WTC11 (cell line): Measurements from ENCODE around the gene EMX2. TPM values are rescaled to one million over a fixed set of nuclear protein-coding genes. Genes with fewer than 3 reads are reported as not detected.

Experiments
- ESRRA ChIP-seq: sonication (generic); formaldehyde crosslinking; IDR thresholded peaks from 2 replicates; pipeline ENCODE4 v1.8.1; 2022; ENCODE audit warnings: mild to moderate bottlenecking, missing genetic modification reagents, borderline replicate concordance
- FOXK1 ChIP-seq: sonication (generic); formaldehyde crosslinking; IDR thresholded peaks from 2 replicates; pipeline ENCODE4 v1.8.0; 2022; ENCODE audit warnings: mild to moderate bottlenecking, moderate library complexity, missing genetic modification reagents
- GABPB1 ChIP-seq: sonication (generic); formaldehyde crosslinking; IDR thresholded peaks from 2 replicates; pipeline ENCODE4 v1.8.1; 2023; ENCODE audit warnings: mild to moderate bottlenecking, missing genetic modification reagents
- GTF2I ChIP-seq: fragments of 250-450 bp; sonication (Bioruptor Pico); conservative IDR thresholded peaks from 2 replicates; pipeline ENCODE4 v1.4.0; 2021; ENCODE audit warnings: mild to moderate bottlenecking
- HMGA2 ChIP-seq: fragments of 250-450 bp; sonication (Bioruptor Pico); IDR thresholded peaks from 2 replicates; pipeline ENCODE4 v1.4.0; 2021; ENCODE audit warnings: mild to moderate bottlenecking, moderate library complexity
- MYBL2 ChIP-seq: sonication (generic); formaldehyde crosslinking; IDR thresholded peaks from 2 replicates; pipeline ENCODE4 v1.8.1; 2023; ENCODE audit warnings: mild to moderate bottlenecking, moderate library complexity, missing genetic modification reagents
- NFATC4 ChIP-seq: fragments of 250-450 bp; sonication (Bioruptor Pico); IDR thresholded peaks from 2 replicates; pipeline ENCODE4 v1.9.0; 2021; ENCODE audit warnings: mild to moderate bottlenecking
- NFYB ChIP-seq: sonication (generic); formaldehyde crosslinking; conservative IDR thresholded peaks from 2 replicates; pipeline ENCODE4 v1.8.0; 2022; ENCODE audit warnings: low read depth, missing genetic modification reagents
- PRRX2 ChIP-seq: fragments of 250-450 bp; sonication (Bioruptor Pico); IDR thresholded peaks from 2 replicates; pipeline ENCODE4 v1.8.0; 2021; ENCODE audit warnings: mild to moderate bottlenecking
- RORB ChIP-seq: fragments of 250-450 bp; sonication (Bioruptor Pico); IDR thresholded peaks from 2 replicates; pipeline ENCODE4 v1.9.0; 2021; ENCODE audit warnings: mild to moderate bottlenecking
- SMAD3 ChIP-seq: sonication (generic); formaldehyde crosslinking; IDR thresholded peaks from 2 replicates; pipeline ENCODE4 v1.8.0; 2022; ENCODE audit warnings: missing genetic modification reagents, mild to moderate bottlenecking, borderline replicate concordance
- SOX15 ChIP-seq: fragments of 250-450 bp; sonication (Bioruptor Pico); IDR thresholded peaks from 2 replicates; pipeline ENCODE4 v1.9.0; 2021; ENCODE audit warnings: mild to moderate bottlenecking
- TEAD1 ChIP-seq: sonication (generic); formaldehyde crosslinking; IDR thresholded peaks from 2 replicates; pipeline ENCODE4 v1.8.0; 2022; ENCODE audit warnings: mild to moderate bottlenecking, missing genetic modification reagents
- TEAD4 ChIP-seq: sonication (generic); formaldehyde crosslinking; IDR thresholded peaks from 2 replicates; pipeline ENCODE4 v1.8.0; 2022; ENCODE audit warnings: mild to moderate bottlenecking, missing genetic modification reagents
- ZBTB21 ChIP-seq: sonication (generic); formaldehyde crosslinking; IDR thresholded peaks from 2 replicates; pipeline ENCODE4 v1.8.1; 2023; ENCODE audit warnings: mild to moderate bottlenecking, missing genetic modification reagents, borderline replicate concordance
- ZNF219 ChIP-seq: sonication (generic); formaldehyde crosslinking; IDR thresholded peaks from 2 replicates; pipeline ENCODE4 v1.8.0; 2023; ENCODE audit warnings: missing genetic modification reagents, mild to moderate bottlenecking, borderline replicate concordance
- ZNF263 ChIP-seq: sonication (generic); formaldehyde crosslinking; IDR thresholded peaks from 2 replicates; pipeline ENCODE4 v1.8.1; 2022; ENCODE audit warnings: low read depth, mild to moderate bottlenecking, moderate library complexity, missing genetic modification reagents
- total RNA-seq: library from RNA; stranded (reverse); gene quantifications from 3 replicates; pipeline ENCODE4 v1.2.3, GENCODE V29; 2021
- TF ChIP-seq, protein P1 (sequence below): sonication (generic); formaldehyde crosslinking; IDR thresholded peaks from 2 replicates; pipeline ENCODE4 v1.8.1; 2022; ENCODE audit warnings: missing genetic modification reagents, borderline replicate concordance
- TF ChIP-seq, protein P2 (sequence below): sonication (generic); formaldehyde crosslinking; IDR thresholded peaks from 2 replicates; pipeline ENCODE4 v1.8.1; 2023; ENCODE audit warnings: mild to moderate bottlenecking, moderate library complexity, missing genetic modification reagents
- TF ChIP-seq, protein P3 (sequence below): sonication (generic); formaldehyde crosslinking; IDR thresholded peaks from 2 replicates; pipeline ENCODE4 v1.8.0; 2022; ENCODE audit warnings: missing genetic modification reagents
- TF ChIP-seq, protein P4 (sequence below): fragments of 250-450 bp; sonication (Bioruptor Pico); IDR thresholded peaks from 2 replicates; pipeline ENCODE4 v1.9.0; 2021; ENCODE audit warnings: mild to moderate bottlenecking, borderline replicate concordance
- TF ChIP-seq, protein P5 (sequence below): fragments of 250-450 bp; sonication (Bioruptor Pico); IDR thresholded peaks from 2 replicates; pipeline ENCODE4 v2.1.2; 2022; ENCODE audit warnings: mild to moderate bottlenecking, moderate library complexity
- TF ChIP-seq, protein P6 (sequence below): sonication (generic); formaldehyde crosslinking; IDR thresholded peaks from 2 replicates; pipeline ENCODE4 v1.8.0; 2022; ENCODE audit warnings: mild to moderate bottlenecking, missing genetic modification reagents
- TF ChIP-seq, protein P7 (sequence below): fragments of 250-450 bp; sonication (Bioruptor Pico); IDR thresholded peaks from 2 replicates; pipeline ENCODE4 v1.9.0; 2021; ENCODE audit warnings: moderate library complexity, mild to moderate bottlenecking, inconsistent platforms, borderline replicate concordance
- TF ChIP-seq, protein P8 (sequence below): fragments of 250-450 bp; sonication (Bioruptor Pico); IDR thresholded peaks from 2 replicates; pipeline ENCODE4 v1.8.0; 2021; ENCODE audit warnings: mild to moderate bottlenecking

EMX2 gene
- total RNA-seq, 1 experiment from 2014 or later = not detected

DNA sequence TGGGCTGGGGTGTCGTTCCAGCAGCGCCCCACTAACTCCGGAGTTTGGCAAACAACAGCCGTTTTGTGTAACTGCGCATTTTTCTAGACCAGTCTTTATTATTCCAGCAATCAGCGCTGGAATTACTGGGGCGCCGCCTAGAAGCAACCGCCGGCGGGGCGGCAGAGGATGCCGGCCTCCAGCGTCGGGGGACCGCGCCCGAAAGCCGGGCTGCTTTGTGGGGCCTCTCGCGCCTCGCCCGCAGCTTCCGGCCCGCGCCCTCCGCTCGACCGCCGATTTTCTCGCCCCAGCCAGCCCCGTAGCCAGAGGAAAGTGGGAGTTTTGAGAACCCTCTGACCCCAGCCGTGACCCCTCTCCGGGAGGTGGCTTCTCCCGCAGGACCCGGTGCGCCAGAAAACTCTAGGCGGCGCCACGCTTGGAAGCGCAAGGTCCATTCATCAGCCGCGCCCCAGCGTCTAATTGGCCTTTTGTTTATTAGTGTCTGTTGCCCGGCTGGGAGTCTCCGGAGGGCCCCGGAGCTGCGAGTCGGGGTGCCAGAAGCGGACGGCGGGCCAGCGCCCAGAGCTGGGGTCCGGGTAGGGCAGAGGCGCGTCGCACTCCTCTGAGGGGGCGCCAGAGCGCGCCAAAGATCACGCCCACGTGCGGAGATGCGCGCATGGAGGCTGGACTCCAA lies 10.7 kb downstream of the EMX2 start (continued):
- TF ChIP-seq, protein P1, sequence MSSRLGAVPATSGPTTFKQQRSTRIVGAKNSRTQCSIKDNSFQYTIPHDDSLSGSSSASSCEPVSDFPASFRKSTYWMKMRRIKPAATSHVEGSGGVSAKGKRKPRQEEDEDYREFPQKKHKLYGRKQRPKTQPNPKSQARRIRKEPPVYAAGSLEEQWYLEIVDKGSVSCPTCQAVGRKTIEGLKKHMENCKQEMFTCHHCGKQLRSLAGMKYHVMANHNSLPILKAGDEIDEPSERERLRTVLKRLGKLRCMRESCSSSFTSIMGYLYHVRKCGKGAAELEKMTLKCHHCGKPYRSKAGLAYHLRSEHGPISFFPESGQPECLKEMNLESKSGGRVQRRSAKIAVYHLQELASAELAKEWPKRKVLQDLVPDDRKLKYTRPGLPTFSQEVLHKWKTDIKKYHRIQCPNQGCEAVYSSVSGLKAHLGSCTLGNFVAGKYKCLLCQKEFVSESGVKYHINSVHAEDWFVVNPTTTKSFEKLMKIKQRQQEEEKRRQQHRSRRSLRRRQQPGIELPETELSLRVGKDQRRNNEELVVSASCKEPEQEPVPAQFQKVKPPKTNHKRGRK (CRISPR knock-in tag) = no peak
- TF ChIP-seq, protein P2, sequence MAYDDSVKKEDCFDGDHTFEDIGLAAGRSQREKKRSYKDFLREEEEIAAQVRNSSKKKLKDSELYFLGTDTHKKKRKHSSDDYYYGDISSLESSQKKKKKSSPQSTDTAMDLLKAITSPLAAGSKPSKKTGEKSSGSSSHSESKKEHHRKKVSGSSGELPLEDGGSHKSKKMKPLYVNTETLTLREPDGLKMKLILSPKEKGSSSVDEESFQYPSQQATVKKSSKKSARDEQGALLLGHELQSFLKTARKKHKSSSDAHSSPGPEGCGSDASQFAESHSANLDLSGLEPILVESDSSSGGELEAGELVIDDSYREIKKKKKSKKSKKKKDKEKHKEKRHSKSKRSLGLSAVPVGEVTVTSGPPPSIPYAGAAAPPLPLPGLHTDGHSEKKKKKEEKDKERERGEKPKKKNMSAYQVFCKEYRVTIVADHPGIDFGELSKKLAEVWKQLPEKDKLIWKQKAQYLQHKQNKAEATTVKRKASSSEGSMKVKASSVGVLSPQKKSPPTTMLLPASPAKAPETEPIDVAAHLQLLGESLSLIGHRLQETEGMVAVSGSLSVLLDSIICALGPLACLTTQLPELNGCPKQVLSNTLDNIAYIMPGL (CRISPR knock-in tag) = peak; percentile 35; the same call in 1 of the 2 replicates
- TF ChIP-seq, protein P3, sequence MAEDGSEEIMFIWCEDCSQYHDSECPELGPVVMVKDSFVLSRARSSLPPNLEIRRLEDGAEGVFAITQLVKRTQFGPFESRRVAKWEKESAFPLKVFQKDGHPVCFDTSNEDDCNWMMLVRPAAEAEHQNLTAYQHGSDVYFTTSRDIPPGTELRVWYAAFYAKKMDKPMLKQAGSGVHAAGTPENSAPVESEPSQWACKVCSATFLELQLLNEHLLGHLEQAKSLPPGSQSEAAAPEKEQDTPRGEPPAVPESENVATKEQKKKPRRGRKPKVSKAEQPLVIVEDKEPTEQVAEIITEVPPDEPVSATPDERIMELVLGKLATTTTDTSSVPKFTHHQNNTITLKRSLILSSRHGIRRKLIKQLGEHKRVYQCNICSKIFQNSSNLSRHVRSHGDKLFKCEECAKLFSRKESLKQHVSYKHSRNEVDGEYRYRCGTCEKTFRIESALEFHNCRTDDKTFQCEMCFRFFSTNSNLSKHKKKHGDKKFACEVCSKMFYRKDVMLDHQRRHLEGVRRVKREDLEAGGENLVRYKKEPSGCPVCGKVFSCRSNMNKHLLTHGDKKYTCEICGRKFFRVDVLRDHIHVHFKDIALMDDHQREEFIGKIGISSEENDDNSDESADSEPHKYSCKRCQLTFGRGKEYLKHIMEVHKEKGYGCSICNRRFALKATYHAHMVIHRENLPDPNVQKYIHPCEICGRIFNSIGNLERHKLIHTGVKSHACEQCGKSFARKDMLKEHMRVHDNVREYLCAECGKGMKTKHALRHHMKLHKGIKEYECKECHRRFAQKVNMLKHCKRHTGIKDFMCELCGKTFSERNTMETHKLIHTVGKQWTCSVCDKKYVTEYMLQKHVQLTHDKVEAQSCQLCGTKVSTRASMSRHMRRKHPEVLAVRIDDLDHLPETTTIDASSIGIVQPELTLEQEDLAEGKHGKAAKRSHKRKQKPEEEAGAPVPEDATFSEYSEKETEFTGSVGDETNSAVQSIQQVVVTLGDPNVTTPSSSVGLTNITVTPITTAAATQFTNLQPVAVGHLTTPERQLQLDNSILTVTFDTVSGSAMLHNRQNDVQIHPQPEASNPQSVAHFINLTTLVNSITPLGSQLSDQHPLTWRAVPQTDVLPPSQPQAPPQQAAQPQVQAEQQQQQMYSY (CRISPR knock-in tag) = no peak
- TF ChIP-seq TEAD4 (no peak), GABPB1 (no peak), GTF2I (no peak), SOX15 (CRISPR knock-in tag) (no peak), PRRX2 (no peak), RORB (CRISPR knock-in tag) (no peak), ESRRA (CRISPR knock-in tag) (peak; percentile 36; the same call in 1 of the 2 replicates), NFATC4 (CRISPR knock-in tag) (no peak), TEAD1 (no peak), MYBL2 (peak; percentile 81), ZBTB21 (CRISPR knock-in tag) (no peak), HMGA2 (no peak), ZNF263 (CRISPR knock-in tag) (no peak), ZNF219 (CRISPR knock-in tag) (no peak), FOXK1 (0 out of 2 replicates have a peak, but pooled peaks have one; percentile 32), SMAD3 (CRISPR knock-in tag) (no peak), NFYB (CRISPR knock-in tag) (no peak)
- TF ChIP-seq, protein P4, sequence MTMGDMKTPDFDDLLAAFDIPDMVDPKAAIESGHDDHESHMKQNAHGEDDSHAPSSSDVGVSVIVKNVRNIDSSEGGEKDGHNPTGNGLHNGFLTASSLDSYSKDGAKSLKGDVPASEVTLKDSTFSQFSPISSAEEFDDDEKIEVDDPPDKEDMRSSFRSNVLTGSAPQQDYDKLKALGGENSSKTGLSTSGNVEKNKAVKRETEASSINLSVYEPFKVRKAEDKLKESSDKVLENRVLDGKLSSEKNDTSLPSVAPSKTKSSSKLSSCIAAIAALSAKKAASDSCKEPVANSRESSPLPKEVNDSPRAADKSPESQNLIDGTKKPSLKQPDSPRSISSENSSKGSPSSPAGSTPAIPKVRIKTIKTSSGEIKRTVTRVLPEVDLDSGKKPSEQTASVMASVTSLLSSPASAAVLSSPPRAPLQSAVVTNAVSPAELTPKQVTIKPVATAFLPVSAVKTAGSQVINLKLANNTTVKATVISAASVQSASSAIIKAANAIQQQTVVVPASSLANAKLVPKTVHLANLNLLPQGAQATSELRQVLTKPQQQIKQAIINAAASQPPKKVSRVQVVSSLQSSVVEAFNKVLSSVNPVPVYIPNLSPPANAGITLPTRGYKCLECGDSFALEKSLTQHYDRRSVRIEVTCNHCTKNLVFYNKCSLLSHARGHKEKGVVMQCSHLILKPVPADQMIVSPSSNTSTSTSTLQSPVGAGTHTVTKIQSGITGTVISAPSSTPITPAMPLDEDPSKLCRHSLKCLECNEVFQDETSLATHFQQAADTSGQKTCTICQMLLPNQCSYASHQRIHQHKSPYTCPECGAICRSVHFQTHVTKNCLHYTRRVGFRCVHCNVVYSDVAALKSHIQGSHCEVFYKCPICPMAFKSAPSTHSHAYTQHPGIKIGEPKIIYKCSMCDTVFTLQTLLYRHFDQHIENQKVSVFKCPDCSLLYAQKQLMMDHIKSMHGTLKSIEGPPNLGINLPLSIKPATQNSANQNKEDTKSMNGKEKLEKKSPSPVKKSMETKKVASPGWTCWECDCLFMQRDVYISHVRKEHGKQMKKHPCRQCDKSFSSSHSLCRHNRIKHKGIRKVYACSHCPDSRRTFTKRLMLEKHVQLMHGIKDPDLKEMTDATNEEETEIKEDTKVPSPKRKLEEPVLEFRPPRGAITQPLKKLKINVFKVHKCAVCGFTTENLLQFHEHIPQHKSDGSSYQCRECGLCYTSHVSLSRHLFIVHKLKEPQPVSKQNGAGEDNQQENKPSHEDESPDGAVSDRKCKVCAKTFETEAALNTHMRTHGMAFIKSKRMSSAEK (CRISPR knock-in tag) = no peak
- TF ChIP-seq, protein P5, sequence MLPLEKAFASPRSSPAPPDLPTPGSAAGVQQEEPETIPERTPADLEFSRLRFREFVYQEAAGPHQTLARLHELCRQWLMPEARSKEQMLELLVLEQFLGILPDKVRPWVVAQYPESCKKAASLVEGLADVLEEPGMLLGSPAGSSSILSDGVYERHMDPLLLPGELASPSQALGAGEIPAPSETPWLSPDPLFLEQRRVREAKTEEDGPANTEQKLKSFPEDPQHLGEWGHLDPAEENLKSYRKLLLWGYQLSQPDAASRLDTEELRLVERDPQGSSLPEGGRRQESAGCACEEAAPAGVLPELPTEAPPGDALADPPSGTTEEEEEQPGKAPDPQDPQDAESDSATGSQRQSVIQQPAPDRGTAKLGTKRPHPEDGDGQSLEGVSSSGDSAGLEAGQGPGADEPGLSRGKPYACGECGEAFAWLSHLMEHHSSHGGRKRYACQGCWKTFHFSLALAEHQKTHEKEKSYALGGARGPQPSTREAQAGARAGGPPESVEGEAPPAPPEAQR = no peak
- TF ChIP-seq, protein P6, sequence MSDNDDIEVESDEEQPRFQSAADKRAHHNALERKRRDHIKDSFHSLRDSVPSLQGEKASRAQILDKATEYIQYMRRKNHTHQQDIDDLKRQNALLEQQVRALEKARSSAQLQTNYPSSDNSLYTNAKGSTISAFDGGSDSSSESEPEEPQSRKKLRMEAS = peak; percentile 92
- TF ChIP-seq, protein P7, sequence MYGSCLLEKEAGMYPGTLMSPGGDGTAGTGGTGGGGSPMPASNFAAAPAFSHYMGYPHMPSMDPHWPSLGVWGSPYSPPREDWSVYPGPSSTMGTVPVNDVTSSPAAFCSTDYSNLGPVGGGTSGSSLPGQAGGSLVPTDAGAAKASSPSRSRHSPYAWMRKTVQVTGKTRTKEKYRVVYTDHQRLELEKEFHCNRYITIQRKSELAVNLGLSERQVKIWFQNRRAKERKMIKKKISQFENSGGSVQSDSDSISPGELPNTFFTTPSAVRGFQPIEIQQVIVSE (CRISPR knock-in tag) = no peak
- TF ChIP-seq, protein P8, sequence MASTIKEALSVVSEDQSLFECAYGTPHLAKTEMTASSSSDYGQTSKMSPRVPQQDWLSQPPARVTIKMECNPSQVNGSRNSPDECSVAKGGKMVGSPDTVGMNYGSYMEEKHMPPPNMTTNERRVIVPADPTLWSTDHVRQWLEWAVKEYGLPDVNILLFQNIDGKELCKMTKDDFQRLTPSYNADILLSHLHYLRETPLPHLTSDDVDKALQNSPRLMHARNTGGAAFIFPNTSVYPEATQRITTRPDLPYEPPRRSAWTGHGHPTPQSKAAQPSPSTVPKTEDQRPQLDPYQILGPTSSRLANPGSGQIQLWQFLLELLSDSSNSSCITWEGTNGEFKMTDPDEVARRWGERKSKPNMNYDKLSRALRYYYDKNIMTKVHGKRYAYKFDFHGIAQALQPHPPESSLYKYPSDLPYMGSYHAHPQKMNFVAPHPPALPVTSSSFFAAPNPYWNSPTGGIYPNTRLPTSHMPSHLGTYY = no peak
